ENCODE results near the gene SHROOM3.

DNA sequence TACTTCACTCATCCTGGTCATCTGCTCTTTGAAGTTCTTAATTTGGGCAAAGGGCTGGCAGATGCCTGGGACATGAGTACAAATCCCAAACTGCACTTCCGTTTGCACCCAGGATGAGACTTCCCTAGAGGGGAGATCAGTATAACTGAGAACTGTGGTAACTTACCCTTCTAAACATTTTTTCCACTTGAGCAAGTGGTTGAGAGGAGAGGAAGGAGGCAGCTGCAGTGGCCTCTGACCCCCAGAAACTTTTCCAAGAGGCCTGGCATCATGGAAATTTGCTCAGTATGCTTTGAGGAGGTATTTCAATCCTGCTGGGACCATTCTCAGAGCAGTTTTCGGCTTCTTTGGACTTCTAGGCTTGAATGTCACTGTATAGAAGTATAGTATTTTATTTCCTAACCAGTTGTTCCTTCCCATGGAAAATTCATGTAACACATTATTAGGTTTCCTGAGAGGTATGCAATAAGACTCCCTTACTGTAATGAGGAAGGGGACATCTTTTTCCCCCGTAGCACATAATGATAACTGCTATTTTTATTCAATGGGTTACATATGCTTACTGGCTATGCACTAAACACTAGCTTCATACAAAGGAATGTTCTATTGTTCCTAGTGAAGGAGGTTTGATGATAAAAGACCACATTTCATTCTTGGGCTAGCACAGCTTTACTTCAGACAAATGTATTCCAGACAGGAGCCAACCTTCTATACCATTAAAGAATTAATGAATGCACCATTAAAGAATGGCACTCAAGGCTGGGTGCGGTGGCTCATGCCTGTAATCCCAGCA is 129.3 kb downstream of the SHROOM3 start:
- TF ChIP-seq, protein P1, sequence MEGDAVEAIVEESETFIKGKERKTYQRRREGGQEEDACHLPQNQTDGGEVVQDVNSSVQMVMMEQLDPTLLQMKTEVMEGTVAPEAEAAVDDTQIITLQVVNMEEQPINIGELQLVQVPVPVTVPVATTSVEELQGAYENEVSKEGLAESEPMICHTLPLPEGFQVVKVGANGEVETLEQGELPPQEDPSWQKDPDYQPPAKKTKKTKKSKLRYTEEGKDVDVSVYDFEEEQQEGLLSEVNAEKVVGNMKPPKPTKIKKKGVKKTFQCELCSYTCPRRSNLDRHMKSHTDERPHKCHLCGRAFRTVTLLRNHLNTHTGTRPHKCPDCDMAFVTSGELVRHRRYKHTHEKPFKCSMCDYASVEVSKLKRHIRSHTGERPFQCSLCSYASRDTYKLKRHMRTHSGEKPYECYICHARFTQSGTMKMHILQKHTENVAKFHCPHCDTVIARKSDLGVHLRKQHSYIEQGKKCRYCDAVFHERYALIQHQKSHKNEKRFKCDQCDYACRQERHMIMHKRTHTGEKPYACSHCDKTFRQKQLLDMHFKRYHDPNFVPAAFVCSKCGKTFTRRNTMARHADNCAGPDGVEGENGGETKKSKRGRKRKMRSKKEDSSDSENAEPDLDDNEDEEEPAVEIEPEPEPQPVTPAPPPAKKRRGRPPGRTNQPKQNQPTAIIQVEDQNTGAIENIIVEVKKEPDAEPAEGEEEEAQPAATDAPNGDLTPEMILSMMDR (IDR thresholded peaks at IDR 0.05): no peak
- no peak for TF ChIP-seq POLR2A (IDR thresholded peaks at IDR 0.05)

All from Peyer's patch (tissue), 4 donors.